LNCaP clone FGC (cell line): ENCODE measurements around the gene PCDHGA10.
A peak's percentile ranks its signal among the peaks of the same experiment; 100 is the strongest.
"Not testable (repeated sequence)": the region's sequence is repeated elsewhere in the genome, so short reads cannot be mapped to it uniquely, and the experiment has no call there.

Experiments used
- DNase-seq: peaks from one replicate; pipeline ENCODE4 v3.0.0-alpha.2; 2011; ENCODE audit warnings: low read depth
- H3K4me3 ChIP-seq: 2 replicates; pipeline ENCODE4 v1.5.1; 2011; ENCODE audit warnings: mild to moderate bottlenecking, low read depth, low read length, control low read depth
- TF ChIP-seq, protein P1 (sequence below): IDR thresholded peaks from 2 replicates; pipeline ENCODE4 v1.5.1; 2012; ENCODE audit warnings: mild to moderate bottlenecking; ENCODE audit not compliant: control insufficient read depth, insufficient read depth; ENCODE audit errors: extremely low read depth

The PCDHGA10 gene

DNA sequence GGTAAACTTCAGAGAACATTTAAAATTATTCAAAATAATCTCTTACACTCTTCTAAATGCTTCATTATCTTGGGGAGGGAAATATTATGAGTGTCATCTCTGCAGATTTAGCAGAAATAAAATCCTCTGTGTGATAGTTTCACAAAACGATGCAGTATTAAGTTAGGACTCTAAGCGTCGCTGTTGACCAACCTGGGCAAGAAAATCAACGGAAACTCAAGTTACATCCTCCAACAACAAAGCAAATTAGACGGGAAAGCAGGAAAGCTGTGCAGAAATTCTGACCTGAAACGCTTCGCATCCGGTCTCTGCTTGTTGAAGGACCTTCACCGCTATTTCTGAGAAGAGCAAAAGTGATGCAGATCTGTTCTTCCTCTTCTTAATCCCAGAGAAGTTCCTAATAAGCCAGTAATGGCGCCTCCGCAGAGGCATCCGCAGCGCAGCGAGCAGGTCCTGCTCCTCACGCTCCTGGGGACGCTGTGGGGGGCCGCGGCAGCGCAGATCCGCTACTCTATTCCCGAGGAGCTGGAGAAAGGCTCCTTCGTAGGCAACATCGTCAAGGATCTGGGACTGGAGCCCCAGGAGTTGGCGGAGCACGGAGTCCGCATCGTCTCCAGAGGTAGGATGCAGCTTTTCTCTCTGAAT is 39.0 kb upstream of the PCDHGA10 start, which contains the start of gene PCDHGA6:
Gene PCDHGA6, plus strand, starts transcription at position 219 of the 645 bp plus-strand sequence. Its CDS starts 193 bp downstream, at position 412.
- DNase-seq = no peak
- H3K4me3 ChIP-seq = peak within 1 kb of the TSS; percentile 21; the same call in 1 of the 2 replicates
- TF ChIP-seq, protein P1, sequence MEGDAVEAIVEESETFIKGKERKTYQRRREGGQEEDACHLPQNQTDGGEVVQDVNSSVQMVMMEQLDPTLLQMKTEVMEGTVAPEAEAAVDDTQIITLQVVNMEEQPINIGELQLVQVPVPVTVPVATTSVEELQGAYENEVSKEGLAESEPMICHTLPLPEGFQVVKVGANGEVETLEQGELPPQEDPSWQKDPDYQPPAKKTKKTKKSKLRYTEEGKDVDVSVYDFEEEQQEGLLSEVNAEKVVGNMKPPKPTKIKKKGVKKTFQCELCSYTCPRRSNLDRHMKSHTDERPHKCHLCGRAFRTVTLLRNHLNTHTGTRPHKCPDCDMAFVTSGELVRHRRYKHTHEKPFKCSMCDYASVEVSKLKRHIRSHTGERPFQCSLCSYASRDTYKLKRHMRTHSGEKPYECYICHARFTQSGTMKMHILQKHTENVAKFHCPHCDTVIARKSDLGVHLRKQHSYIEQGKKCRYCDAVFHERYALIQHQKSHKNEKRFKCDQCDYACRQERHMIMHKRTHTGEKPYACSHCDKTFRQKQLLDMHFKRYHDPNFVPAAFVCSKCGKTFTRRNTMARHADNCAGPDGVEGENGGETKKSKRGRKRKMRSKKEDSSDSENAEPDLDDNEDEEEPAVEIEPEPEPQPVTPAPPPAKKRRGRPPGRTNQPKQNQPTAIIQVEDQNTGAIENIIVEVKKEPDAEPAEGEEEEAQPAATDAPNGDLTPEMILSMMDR = peak; percentile 35

GRCh38 chr5:141374627-141375026 is 38.2 kb upstream of the PCDHGA10 start:
- TF ChIP-seq, protein P1 = no peak
- DNase-seq = no peak
- H3K4me3 ChIP-seq = no peak overlapping the region

DNA sequence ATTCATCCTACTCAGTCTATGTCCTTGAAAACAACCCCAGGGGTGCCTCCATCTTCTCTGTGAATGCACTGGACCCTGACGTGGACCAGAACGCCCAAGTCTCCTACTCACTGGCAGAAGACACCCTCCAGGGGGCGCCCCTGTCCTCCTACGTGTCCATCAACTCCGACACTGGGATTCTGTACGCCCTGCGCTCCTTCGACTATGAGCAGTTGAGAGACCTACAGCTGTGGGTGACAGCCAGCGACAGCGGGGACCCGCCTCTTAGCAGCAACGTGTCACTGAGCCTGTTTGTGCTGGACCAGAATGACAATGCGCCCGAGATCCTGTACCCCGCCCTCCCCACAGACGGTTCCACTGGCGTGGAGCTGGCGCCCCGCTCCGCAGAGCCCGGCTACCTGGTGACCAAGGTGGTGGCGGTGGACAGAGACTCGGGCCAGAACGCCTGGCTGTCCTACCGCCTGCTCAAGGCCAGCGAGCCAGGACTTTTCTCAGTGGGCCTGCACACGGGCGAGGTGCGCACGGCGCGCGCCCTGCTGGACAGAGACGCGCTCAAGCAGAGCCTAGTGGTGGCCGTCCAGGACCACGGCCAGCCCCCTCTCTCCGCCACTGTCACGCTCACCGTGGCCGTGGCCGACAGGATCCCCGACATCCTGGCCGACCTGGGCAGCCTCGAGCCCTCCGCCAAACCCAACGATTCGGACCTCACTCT is 37.2 kb upstream of the PCDHGA10 start:
- not testable (repeated sequence) for DNase-seq, H3K4me3 ChIP-seq

DNA sequence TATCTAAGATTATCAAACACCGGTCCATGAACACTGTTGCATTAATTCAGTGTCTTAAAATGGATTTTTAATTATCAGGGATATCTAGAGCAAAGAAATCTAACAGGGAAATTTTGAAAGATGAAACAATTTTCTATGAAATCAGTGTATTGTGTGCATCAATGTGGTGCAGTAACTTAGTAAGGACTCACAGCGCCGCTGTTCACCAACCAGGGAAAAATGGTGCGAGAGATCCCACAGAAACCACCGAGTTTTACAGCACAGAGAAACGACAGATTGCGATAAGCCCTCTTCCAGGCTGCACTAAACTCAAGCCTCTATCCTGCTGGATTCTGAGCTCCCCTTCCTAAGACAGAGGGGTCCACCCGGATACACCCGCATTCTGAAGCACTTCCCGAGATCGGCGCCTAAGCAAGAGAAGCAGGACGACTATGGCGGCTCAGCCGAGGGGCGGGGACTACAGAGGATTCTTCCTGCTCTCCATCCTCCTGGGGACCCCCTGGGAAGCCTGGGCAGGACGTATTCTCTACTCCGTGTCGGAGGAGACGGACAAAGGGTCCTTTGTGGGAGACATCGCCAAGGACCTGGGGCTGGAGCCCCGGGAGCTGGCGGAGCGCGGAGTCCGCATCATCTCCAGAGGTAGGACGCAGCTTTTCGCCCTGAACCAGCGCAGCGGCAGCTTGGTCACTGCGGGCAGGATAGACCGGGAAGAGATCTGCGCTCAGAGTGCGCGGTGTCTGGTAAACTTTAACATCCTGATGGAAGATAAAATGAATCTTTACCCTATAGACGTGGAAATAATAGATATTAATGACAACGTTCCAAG is 30.1 kb upstream of the PCDHGA10 start, which contains the start of gene PCDHGA7:
Gene PCDHGA7, plus strand, starts transcription at position 274 of the 826 bp plus-strand sequence. Its CDS starts 158 bp downstream, at position 432.
- DNase-seq = no peak
- peak within 1 kb of the TSS; percentile 65 for H3K4me3 ChIP-seq
- TF ChIP-seq, protein P1 = peak; percentile 57

- DNase-seq = no peak
- H3K4me3 ChIP-seq = peak overlapping the region; percentile 65
- TF ChIP-seq, protein P1 = no peak
Measured at GRCh38 chr5:141383345-141383744, 29.4 kb upstream of the PCDHGA10 start.

DNA sequence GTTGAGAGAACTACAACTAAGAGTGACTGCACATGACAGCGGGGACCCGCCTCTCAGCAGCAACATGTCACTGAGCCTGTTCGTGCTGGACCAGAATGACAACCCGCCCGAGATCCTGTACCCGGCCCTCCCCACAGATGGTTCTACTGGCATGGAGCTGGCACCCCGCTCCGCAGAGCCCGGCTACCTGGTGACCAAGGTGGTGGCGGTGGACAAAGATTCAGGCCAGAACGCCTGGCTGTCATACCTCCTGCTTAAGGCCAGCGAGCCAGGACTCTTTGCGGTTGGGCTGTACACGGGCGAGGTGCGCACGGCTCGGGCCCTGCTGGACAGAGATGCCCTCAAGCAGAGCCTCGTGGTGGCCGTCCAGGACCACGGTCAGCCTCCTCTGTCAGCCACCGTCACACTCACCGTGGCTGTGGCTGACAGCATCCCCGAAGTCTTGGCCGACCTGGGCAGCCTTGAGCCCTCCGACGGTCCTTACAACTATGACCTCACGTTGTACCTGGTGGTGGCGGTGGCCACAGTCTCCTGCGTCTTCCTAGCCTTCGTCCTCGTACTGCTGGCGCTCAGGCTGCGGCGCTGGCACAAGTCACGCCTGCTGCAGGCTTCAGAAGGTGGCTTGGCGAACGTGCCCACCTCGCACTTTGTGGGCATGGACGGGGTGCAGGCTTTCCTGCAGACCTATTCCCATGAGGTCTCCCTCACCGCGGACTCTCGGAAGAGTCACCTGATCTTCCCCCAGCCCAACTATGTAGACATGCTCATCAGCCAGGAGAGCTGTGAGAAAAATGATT is 28.1 kb upstream of the PCDHGA10 start:
- TF ChIP-seq, protein P1 = no peak
- DNase-seq = no peak
- no peak overlapping the region for H3K4me3 ChIP-seq
